ENCODE measurements around the gene NSUN7. TPM values are rescaled to one million over a fixed set of nuclear protein-coding genes. Genes with fewer than 3 reads are reported as not detected.

NSUN7 gene
- total and polyA plus RNA-seq, 9 of the 15 experiments (the other 6 are each of a cell fraction or from before 2014, with no cell fraction given) = not detected

GRCh38 chr4:40731792-40732245 lies 17.9 kb upstream of the NSUN7 start (continued):
- TF ChIP-seq ZNF384 (IDR thresholded peaks at IDR 0.05; ENCODE audit: low read depth, low read length) = no peak
- no peak for TF ChIP-seq MCM7 (IDR thresholded peaks at IDR 0.05)

- Histone ChIP-seq H3K9me3 (replicated peaks; ENCODE audit: control insufficient read depth, insufficient read depth, low read depth, low read length) (no peaks in the 10 kb centered on the region), H3K27ac (ENCODE audit: extremely low read depth, low read depth, low read length) (no peak overlapping the region), H3K79me2 (ENCODE audit: control insufficient read depth, insufficient read depth, low read length) (no peaks in the 10 kb centered on the region), H3K27me3 (ENCODE audit: control insufficient read depth in 2 of 2, insufficient read depth in 2 of 2, low read length in 2 of 2) (peaks cover 3 to 4% of the 10 kb centered on the region in 2 experiments; a peak in 4 of 5 replicates), H3K4me2 (ENCODE audit: insufficient read depth, low read length) (no peak overlapping the region), H3K4me3 (no peak overlapping the region), H2AFZ (ENCODE audit: low read depth, low read length) (no peak overlapping the region), H3K9me1 (ENCODE audit: control insufficient read depth, insufficient read depth, low read length) (no peaks in the 10 kb centered on the region), H3K9ac (ENCODE audit: insufficient read depth in 1 of 2, low read depth in 2 of 2, low read length in 2 of 2) (no peak overlapping the region), H4K20me1 (replicated peaks; ENCODE audit: control insufficient read depth, insufficient read depth, low read length) (no peaks in the 10 kb centered on the region), H3K36me3 (ENCODE audit: control insufficient read depth, insufficient read depth, low read length) (no peaks in the 10 kb centered on the region), H3K4me1 (replicated peaks in 1 of 2; ENCODE audit: control insufficient read depth in 2 of 2, insufficient read depth in 2 of 2, low read length in 2 of 2) (no peaks in the 10 kb centered on the region)
- DNase-seq (ENCODE audit: extremely low read depth in 1 of 4, low spot score in 3 of 4) (no peak), FAIRE-seq (no peak), ATAC-seq (no peak)
- intact Hi-C loops (cut with micrococcal nuclease) = no loop called here
- in situ Hi-C loops (cut with MboI) = loop anchor here (10.0 kb wide), 1 partner anchor 171 kb away; no protein-coding TSS in a partner anchor
- ChIA-PET CTCF (ENCODE audit: low intra/inter-chr PET ratio) (no interaction called here), POLR2A (no interaction called here)
- no TSS peak for BruUV-seq (replicated peaks)
- no peak for TF ChIP-seq PRDM10 (IDR thresholded peaks at IDR 0.05; ENCODE audit: partially characterized antibody)
- TF ChIP-seq, protein P1, sequence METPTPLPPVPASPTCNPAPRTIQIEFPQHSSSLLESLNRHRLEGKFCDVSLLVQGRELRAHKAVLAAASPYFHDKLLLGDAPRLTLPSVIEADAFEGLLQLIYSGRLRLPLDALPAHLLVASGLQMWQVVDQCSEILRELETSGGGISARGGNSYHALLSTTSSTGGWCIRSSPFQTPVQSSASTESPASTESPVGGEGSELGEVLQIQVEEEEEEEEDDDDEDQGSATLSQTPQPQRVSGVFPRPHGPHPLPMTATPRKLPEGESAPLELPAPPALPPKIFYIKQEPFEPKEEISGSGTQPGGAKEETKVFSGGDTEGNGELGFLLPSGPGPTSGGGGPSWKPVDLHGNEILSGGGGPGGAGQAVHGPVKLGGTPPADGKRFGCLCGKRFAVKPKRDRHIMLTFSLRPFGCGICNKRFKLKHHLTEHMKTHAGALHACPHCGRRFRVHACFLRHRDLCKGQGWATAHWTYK (CRISPR knock-in tag; IDR thresholded peaks at IDR 0.05) = no peak
- TF ChIP-seq EGR1 (conservative IDR thresholded peaks at IDR 0.05) = no peak
- no peak for TF ChIP-seq ZSCAN29 (IDR thresholded peaks at IDR 0.05)
- no peak for TF ChIP-seq ZNF764 (CRISPR knock-in tag; IDR thresholded peaks at IDR 0.05; ENCODE audit: low read depth)
- no peak for TF ChIP-seq ZC3H4 (CRISPR knock-in tag; IDR thresholded peaks at IDR 0.05; ENCODE audit: borderline replicate concordance)
- no peak for TF ChIP-seq SOX6 (IDR thresholded peaks at IDR 0.05)
- TF ChIP-seq, protein P2, sequence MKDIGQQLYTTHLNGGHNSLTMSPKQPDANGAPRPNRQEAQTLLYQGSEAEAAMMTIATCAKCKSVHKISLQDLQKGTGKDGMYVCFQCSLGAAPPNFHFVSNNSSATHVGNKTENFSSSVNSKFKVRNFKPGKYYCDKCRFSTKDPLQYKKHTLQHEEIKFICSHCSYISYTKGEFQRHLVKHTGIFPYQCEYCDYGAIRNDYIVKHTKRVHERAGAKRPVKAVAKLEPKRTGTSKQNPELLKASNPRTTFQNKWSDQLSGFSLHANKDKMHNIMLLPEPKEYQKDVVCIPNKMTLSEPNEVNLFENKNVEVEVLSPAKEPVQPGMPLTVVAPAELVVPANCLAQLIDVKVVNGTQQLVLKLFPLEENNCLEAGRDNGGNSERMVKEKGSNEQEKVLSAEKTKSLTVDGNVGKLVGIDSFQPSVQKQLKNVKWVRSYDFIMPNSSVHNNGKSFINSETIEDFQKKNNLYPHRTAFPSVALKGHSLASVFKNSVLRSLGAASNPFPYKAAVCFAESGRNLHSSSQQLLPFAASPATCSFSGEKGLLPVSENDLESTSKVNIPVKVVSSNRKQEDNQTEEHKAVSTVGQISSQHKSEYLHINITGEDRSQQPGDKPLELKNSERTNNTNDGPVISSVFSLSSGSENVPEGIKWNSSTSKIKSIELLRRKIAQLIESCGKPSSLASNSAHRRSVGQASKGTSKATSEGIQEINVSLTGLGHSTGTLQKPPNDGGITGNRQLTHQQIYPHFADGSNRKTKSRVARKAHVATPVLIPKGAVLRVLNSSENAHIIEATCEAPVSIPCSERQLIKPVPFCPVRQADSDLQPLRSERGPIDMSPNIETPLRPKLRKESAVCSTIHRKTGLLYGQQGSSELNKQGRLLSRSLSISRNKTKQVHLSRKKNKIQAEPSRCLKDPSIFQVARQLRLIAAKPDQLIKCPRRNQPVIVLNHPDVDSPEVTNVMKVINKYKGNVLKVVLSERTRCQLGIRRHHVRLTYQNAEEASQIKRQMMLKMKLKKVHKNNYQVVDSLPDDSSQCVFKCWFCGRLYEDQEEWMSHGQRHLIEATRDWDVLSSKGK (CRISPR knock-in tag; IDR thresholded peaks at IDR 0.05) = no peak
- TF ChIP-seq RFX1 (IDR thresholded peaks at IDR 0.05) = no peak
- TF ChIP-seq SMARCA5 (IDR thresholded peaks at IDR 0.05) = no peak
- no peak for TF ChIP-seq NFE2L1 (tag; IDR thresholded peaks at IDR 0.05; ENCODE audit: borderline replicate concordance, low read depth)
- no peak for TF ChIP-seq ZNF79 (CRISPR knock-in tag; IDR thresholded peaks at IDR 0.05; ENCODE audit: low read depth)
- TF ChIP-seq RNF2 (IDR thresholded peaks at IDR 0.05) = no peak
- WGBS (ENCODE audit: insufficient coverage, low coverage, missing lambda C conversion rate) = 7% methylated on average over 7 of the region's 7 CpGs
These were observed 16.0 kb upstream of the NSUN7 start for GRCh38 chr4:40733752-40734151.

All from K562 (cell line).